Right forelimb (tissue), 1 donor: Measurements from ENCODE around the gene ASPDH.
A peak's percentile ranks its signal among the peaks of the same experiment; 100 is the strongest.

Experiments
- DNase-seq: peaks from one replicate; pipeline ENCODE4 v3.0.0-alpha.2; 2018

Gene ASPDH

DNA sequence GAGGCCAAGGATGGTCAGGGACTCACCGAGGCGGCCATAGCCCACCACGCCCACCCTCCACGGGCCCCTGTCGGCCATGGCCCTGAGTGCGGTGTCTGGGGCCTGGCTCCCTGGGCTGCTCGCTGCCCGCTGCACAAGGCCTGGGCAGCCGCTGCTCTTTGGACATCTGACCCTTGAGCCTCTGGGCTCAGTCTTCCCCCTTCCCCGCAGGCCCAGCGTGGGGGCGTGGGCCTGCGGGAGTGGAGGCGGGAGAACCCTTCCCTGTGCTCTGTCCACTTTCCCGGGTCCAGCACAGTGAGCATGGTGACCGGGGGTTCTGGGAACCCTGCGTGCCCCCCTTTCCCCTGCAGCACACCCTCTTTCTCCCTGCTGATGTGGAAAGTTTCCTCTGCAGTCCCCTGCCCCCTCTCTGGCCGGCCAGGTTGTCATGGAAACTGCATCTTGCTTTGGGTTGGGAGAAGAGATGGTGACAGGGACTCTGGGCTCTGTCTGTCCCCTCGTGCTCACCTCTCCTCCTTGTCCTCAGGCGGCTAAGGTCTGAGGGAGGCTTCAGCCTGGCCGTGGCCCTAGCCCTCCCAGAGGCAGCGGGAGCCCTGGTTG lies at the start of gene ASPDH:
Gene ASPDH, minus strand, starts transcription at position 168 of the 600 bp plus-strand sequence. Its CDS starts 90 bp downstream, at position 78.
- no peak for DNase-seq

DNA sequence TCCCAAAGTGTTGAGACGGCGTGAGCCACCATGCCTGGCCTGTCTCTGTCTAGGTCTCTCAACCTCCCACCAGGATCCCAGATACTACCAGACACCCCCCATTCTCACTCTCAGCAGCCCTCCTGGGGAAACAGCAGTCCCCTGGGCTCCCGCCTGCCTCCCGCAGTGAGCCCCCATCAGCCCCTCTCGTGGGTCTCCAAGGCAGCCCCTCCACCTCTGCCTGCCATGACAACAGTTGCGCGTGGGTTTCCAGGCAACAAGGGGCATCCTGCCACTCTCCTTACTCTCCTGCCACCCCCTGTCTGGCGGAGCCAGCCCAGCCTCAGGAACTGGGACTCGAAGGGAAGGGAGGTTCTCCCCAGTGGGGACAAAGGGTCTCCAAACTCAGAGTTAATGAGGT lies 49.3 kb upstream of the ASPDH start:
- DNase-seq: no peak

DNA sequence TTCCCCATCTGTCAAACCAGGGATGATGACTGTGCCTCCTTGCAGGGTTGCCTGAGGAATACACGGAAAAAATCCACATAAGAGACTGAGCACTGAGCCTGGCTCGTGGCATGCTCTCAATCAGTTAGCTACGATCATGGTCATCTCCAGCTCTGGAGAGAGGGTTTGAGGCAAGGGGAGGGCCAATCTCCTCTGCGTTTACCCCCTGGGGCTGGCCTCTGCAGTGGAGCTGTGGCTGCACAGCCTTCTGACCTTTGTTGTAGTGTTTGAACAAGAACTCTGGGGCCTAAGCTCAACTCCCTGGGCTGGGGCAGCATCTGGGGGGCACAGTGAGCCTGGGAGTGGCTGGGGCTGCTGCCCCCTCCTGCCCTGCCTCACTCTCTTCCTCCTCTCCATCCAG lies 48.6 kb upstream of the ASPDH start:
- DNase-seq: no peak

GRCh38 chr19:50559636-50560035 lies 45.9 kb upstream of the ASPDH start:
- no peak for DNase-seq

DNA sequence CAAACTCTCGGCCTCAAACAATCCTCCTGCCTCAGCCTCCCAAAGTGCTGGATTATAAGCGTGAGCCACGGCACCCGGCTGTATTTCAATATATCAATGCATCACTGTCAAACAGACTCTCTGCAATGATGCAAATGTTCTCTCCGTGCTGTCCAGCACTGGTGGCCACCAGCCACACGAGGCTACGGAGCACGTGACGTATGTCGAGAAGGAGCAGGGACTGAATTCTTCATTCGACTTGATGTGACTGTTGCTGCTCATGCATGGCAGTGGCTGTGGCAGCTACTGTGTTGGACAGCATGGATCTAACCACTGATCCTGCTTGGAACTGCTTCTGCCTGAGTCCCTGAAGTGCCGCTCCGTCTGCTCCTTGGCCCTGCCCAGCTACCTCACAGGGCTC lies 44.7 kb upstream of the ASPDH start:
- no peak for DNase-seq

- DNase-seq: no peak
These were observed 44.3 kb upstream of the ASPDH start for GRCh38 chr19:50558039-50558438.

- DNase-seq: no peak
These were observed 43.4 kb upstream of the ASPDH start for GRCh38 chr19:50557009-50557613.

DNA sequence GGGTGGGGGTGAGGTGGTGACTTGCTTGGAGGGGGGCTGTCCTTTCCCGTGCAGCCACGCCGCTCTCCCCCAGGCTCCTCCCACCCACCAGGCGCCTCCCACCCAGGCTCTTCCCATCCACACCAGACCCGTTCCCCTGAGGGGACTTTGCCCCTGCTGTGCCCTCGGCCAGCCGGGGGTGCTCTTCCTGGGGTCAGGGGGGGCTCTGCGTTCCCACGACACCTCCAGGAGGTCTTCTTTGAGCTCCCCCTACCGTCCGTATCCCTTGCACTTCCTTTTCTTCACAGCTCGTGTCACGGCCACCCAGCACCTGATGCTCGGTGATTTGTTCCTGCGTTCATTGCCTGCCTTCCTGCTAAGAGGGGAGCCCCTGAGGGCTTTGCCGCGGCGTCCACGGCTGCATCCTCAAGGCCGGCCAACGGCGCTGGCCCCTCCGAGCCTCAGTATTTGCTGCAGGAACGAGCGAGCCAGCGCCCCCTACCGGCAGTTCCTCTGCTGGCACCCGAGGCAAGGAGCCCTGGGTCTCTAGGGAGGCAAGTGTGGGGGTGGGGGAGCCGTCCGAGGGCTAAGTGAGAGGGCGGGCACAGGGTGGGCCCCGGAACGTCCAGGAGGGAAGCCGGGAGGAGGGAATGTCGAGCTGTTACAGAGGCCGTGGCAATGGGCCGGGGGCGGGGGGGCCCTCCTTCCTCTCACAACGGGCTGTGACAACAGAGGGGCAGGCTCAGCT lies 42.7 kb upstream of the ASPDH start:
- peak; percentile 88 for DNase-seq

GRCh38 chr19:50555450-50556281 lies 42.0 kb upstream of the ASPDH start:
- DNase-seq: no peak

GRCh38 chr19:50555033-50555432 lies 41.3 kb upstream of the ASPDH start:
- no peak for DNase-seq

GRCh38 chr19:50554212-50554611 lies 40.5 kb upstream of the ASPDH start:
- DNase-seq: no peak

DNA sequence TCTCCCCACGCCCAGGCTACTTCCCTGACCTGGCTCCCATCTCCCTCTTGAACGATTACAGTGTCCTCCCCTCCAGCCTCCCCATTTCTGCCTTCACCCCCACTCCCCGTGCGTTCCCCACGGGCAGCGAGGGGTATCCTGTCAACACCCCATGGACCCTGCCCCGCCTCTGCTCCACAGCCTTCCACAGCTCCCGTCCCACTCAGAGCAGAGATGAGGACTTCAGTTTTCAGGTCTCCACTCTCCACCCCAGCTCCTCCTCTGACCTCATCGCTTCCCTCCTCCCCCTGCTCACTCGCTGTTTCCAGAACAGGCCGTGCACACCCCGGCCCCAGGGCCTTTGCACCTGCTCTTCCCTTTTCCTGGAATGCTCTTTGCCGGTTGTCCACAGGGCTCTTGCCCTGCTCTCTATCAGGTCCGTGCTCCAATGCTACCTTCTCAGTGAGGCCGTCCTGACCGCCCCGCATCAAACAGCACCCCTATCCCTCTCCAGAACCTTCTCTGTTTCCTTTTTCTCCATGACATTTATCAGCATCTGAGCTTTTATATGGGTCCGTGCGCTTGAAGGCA lies 39.5 kb upstream of the ASPDH start:
- DNase-seq: no peak

DNA sequence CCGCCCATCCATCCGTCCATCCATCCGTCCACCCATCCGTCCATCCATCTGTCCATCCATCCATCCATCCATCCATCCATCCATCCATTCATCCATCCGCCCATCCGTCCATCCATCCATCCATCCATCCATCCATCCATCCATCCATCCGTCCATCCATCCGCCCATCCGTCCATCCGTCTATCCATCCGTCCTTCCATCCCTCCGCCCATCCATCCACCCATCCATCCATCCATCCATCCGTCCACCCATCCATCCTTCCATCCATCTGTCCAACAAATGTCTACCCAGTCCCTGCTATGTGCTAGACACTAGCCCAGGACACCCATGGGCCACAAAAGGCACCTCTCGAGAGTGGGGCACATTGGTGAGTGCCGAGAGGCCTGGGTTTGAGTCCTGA lies 38.8 kb upstream of the ASPDH start:
- no peak for DNase-seq

DNA sequence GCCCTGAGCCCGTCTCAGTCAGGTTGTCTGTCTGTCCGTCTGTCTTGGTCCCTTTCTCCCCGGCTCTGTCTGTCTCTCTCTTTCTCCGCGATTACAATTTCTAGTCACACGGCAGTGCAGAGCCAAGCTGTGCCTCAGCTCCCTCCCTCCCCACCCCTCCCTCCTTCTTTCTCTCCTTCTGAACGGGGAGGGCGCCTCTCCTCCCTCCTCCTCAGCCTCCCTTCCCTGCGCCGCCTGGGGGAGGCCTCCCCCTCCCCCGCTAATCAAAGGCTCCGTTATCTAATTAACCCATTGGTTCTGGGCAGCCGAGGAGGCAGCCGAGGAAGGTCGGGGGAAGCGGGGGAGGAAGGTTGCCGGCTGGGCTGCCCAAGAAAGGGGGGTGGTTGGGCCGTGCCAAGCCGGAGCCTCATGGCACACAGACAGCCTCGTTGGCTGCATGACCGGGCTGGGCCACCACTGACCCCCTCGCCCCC lies 38.0 kb upstream of the ASPDH start:
- DNase-seq: no peak

DNA sequence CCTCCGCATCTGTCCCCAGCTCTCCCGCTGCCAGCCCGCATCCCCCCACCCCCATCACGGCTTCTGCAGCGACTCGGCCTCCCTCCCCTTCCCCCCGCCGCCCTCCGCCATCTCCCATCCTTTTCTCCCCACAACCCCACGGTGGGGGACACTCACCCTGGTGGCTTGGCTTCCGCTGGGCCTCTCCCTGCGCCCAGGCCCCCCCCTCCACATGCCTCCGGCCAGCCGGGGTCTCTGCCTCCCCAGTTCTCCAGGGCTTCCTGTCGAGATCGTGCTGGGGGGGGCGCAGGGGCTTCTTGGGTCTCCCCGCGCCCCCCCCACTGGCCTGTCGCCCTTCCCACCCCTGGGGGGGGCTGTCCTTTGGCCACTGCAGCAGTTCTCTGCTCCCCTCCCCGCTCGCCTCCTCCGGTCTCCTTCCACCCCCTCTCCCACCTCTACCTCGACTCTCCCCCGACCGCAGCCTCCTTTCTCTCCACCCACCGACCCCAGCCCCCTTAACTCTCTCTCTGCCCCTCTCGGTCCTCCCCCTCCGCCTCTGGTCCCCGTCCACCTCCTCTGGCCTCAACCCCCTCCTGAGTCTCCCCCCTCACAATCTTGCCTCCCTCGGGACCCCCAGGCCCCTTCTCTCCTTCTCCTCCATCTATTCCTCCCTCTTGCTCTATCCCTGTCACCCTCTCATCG lies 37.5 kb upstream of the ASPDH start:
- DNase-seq: no peak

GRCh38 chr19:50550594-50550966 lies 36.9 kb upstream of the ASPDH start:
- no peak for DNase-seq

DNA sequence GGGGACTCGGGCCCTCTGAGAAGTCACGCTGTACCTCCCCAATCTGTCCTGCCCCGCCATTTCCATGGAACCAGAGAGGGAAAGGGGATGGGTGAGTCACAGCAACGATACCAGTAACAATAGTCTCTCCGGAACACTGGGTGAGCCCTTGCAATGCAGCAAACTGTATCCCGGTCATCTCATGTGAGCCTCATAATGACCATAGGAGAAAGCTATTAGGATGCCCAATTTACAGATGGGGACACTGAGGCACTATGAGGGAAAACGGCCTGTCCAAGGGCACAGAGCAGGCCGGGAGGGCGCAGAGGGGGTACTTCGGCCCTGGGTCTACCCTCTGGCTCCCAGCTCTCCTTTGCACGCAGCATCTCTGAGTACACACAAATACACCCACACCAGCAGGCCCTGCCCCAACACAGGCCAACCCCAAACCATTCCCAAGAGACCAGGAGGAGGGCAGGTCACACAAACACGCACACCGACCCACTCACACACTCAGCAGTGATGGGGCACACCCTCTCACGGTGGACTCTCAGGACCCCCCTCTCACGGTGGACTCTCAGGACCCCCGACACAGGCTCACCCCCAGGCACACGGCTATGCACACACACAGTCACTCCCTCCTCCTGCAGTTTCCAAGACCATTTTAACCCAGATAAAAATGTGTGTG lies 36.3 kb upstream of the ASPDH start:
- no peak for DNase-seq

DNA sequence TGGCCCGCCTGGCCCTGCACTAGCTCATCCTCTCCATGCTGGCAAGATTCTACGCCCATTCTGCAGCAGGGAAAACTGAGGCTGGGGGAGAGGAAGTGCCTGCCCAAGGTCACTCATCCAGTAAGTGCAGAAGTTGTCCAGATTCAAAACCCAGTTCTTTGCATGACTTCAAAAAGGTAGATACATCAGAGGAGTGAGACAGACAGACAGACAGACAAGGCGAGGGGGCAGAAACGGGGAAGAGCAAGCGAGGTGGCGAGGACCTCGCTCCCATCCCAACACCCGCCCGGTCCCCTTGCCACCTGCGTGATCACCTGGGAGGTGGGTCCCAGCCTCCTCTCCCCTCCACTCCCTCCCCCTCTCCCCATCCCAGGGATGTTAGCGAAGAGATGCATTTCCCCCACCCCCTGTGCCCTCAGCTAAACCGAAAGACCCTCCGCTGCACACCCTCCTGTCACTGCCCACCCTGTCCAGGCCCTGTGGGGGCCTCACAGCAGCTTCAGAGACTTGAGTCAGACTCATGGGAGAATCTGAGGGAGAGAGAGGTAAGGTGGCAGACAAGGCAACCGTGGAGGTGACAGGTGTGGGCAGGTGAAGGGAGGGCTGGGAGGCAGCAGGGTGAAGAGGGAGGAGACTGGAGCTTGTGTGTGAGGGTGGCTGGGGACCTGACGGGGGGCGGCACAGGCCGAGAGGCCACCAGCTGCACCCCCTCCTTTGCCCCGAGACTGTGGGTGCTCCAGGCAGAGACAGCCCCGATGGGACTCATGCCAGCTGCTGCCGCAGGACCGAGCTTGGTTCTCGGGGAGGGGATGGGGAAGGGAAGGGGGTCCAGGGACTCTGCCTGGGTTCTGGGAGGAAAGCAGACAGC lies 35.6 kb upstream of the ASPDH start:
- no peak for DNase-seq

- DNase-seq: no peak
These were observed 34.7 kb upstream of the ASPDH start for GRCh38 chr19:50548191-50549058.
